PC-9 (cell line): ENCODE results near the gene LAMA3.

ENCODE experiments used
- EZH2 ChIP-seq: fragments of 200-600 bp; sonication (generic); IDR thresholded peaks from 2 replicates; pipeline ENCODE4 v1.8.0; 2017; ENCODE audit warnings: antibody characterized with exemption, low read depth
- TF ChIP-seq, protein P1 (sequence below): fragments of 200-600 bp; sonication (generic); conservative IDR thresholded peaks from 2 replicates; pipeline ENCODE4 v1.6.1; 2017; ENCODE audit warnings: mixed run types, antibody characterized with exemption, mild to moderate bottlenecking, moderate library complexity

DNA sequence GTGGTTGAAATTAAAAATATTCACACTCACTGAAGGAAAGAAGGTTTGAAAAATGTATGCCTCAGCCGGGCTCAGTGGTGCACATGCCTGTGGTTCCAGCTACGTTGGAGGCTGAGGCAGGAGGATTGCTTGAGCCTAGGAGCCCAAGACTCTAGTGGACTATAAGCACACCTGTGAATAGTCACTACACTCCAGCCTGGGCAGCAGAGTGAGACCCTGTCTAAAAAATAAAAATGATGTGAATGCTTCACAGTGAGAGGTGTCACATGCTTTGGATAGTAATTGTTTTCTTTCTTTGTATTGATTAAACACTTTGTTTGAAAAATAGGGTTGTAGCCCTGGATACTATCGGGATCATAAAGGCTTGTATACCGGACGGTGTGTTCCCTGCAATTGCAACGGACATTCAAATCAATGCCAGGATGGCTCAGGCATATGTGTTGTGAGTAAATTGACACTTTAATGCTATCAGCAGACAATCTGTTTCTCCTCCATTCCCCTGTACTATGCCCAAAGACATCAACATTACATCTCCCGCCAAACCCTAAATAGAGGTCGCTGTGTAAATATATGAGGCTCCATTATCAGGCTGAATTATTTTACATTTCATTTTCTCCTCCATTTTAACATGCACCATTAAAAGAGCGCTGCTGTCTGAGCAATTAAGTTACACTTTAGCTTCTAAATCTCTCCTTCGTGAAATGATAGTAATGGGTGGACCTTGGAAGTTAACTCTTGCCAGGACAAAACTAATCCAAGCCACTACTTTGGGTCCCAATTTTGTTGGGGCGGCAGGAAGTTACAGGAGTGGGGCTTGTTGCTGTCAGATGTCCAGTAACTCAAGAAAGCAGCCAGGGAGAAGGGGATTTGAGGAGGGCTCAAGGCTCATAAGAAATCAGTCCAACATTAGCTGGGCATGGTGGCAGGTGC is 187.0 kb downstream of the LAMA3 start:
- TF ChIP-seq, protein P1, sequence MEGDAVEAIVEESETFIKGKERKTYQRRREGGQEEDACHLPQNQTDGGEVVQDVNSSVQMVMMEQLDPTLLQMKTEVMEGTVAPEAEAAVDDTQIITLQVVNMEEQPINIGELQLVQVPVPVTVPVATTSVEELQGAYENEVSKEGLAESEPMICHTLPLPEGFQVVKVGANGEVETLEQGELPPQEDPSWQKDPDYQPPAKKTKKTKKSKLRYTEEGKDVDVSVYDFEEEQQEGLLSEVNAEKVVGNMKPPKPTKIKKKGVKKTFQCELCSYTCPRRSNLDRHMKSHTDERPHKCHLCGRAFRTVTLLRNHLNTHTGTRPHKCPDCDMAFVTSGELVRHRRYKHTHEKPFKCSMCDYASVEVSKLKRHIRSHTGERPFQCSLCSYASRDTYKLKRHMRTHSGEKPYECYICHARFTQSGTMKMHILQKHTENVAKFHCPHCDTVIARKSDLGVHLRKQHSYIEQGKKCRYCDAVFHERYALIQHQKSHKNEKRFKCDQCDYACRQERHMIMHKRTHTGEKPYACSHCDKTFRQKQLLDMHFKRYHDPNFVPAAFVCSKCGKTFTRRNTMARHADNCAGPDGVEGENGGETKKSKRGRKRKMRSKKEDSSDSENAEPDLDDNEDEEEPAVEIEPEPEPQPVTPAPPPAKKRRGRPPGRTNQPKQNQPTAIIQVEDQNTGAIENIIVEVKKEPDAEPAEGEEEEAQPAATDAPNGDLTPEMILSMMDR = no peak
- TF ChIP-seq EZH2 = no peak
